ENCODE data around the gene ATP5F1D.

Gene ATP5F1D

GRCh38 chr19:1222394-1222793 lies 19.2 kb upstream of the ATP5F1D start:
- Histone ChIP-seq H3K4me1 (ENCODE audit: insufficient read depth, insufficient read length) (peaks cover 27% of the 10 kb centered on the region), H3K36me3 (ENCODE audit: insufficient read depth, insufficient read length, low read length) (peaks cover 88% of the 10 kb centered on the region)
- no peak for DNase-seq (ENCODE audit: low read depth, low spot score)

GRCh38 chr19:1223018-1223855 lies 18.3 kb upstream of the ATP5F1D start:
- H3K27me3 ChIP-seq (ENCODE audit: insufficient read depth, insufficient read length) = no peaks in the 10 kb centered on the region
- DNase-seq (ENCODE audit: low read depth, low spot score) = no peak
- no peak overlapping the region for H3K9ac ChIP-seq (ENCODE audit: insufficient read length, low read depth)
- TF ChIP-seq YY1 (IDR thresholded peaks at IDR 0.05; ENCODE audit: insufficient read depth, insufficient read length) (no peak), SUZ12 (IDR thresholded peaks at IDR 0.05; ENCODE audit: extremely low read depth, insufficient read depth, insufficient read length) (no peak), ZNF274 (IDR thresholded peaks at IDR 0.05; ENCODE audit: low read depth, low read length) (no peak)
- H3K4me1 ChIP-seq (ENCODE audit: insufficient read depth, insufficient read length) = peaks cover 22% of the 10 kb centered on the region
- peaks cover 92% of the 10 kb centered on the region for H3K36me3 ChIP-seq (ENCODE audit: insufficient read depth, insufficient read length, low read length)
- H3K4me3 ChIP-seq (ENCODE audit: insufficient read length, low read depth) = no peak overlapping the region
- no peaks in the 10 kb centered on the region for H3K9me3 ChIP-seq (ENCODE audit: insufficient read depth, low read length)

More at GRCh38 chr19:1222394-1222793, 19.2 kb upstream of the ATP5F1D start:
- H3K27me3 ChIP-seq (ENCODE audit: insufficient read depth, insufficient read length) = no peaks in the 10 kb centered on the region
- TF ChIP-seq ZNF274 (IDR thresholded peaks at IDR 0.05; ENCODE audit: low read depth, low read length) (no peak), YY1 (IDR thresholded peaks at IDR 0.05; ENCODE audit: insufficient read depth, insufficient read length) (no peak), SUZ12 (IDR thresholded peaks at IDR 0.05; ENCODE audit: extremely low read depth, insufficient read depth, insufficient read length) (no peak)
- H3K4me3 ChIP-seq (ENCODE audit: insufficient read length, low read depth) = no peak overlapping the region
- no peak overlapping the region for H3K9ac ChIP-seq (ENCODE audit: insufficient read length, low read depth)
- H3K9me3 ChIP-seq (ENCODE audit: insufficient read depth, low read length) = no peaks in the 10 kb centered on the region

- H3K36me3 ChIP-seq (ENCODE audit: insufficient read depth, insufficient read length, low read length) = peaks cover 90% of the 10 kb centered on the region
- no peak overlapping the region for H3K4me3 ChIP-seq (ENCODE audit: insufficient read length, low read depth)
- TF ChIP-seq SUZ12 (IDR thresholded peaks at IDR 0.05; ENCODE audit: extremely low read depth, insufficient read depth, insufficient read length) (no peak), ZNF274 (IDR thresholded peaks at IDR 0.05; ENCODE audit: low read depth, low read length) (no peak), YY1 (IDR thresholded peaks at IDR 0.05; ENCODE audit: insufficient read depth, insufficient read length) (no peak)
- H3K4me1 ChIP-seq (ENCODE audit: insufficient read depth, insufficient read length) = peaks cover 20% of the 10 kb centered on the region
- H3K9ac ChIP-seq (ENCODE audit: insufficient read length, low read depth) = peak overlapping the region; percentile 16
- no peaks in the 10 kb centered on the region for H3K9me3 ChIP-seq (ENCODE audit: insufficient read depth, low read length)
- no peak for DNase-seq (ENCODE audit: low read depth, low spot score)
- no peaks in the 10 kb centered on the region for H3K27me3 ChIP-seq (ENCODE audit: insufficient read depth, insufficient read length)
These were observed 17.3 kb upstream of the ATP5F1D start for GRCh38 chr19:1224047-1224825.

GRCh38 chr19:1224847-1225246 lies 16.7 kb upstream of the ATP5F1D start:
- no peak overlapping the region for H3K9ac ChIP-seq (ENCODE audit: insufficient read length, low read depth)
- no peak overlapping the region for H3K4me3 ChIP-seq (ENCODE audit: insufficient read length, low read depth)
- peaks cover 20% of the 10 kb centered on the region for H3K4me1 ChIP-seq (ENCODE audit: insufficient read depth, insufficient read length)
- DNase-seq (ENCODE audit: low read depth, low spot score) = no peak
- H3K27me3 ChIP-seq (ENCODE audit: insufficient read depth, insufficient read length) = no peaks in the 10 kb centered on the region
- no peak for TF ChIP-seq SUZ12 (IDR thresholded peaks at IDR 0.05; ENCODE audit: extremely low read depth, insufficient read depth, insufficient read length)
- no peak for TF ChIP-seq YY1 (IDR thresholded peaks at IDR 0.05; ENCODE audit: insufficient read depth, insufficient read length)
- no peak for TF ChIP-seq ZNF274 (IDR thresholded peaks at IDR 0.05; ENCODE audit: low read depth, low read length)
- H3K36me3 ChIP-seq (ENCODE audit: insufficient read depth, insufficient read length, low read length) = peaks cover 89% of the 10 kb centered on the region
- no peaks in the 10 kb centered on the region for H3K9me3 ChIP-seq (ENCODE audit: insufficient read depth, low read length)

GRCh38 chr19:1225440-1226226 lies 15.9 kb upstream of the ATP5F1D start:
- Histone ChIP-seq H3K36me3 (ENCODE audit: insufficient read depth, insufficient read length, low read length) (peaks cover 87% of the 10 kb centered on the region), H3K27me3 (ENCODE audit: insufficient read depth, insufficient read length) (no peaks in the 10 kb centered on the region), H3K4me1 (ENCODE audit: insufficient read depth, insufficient read length) (peaks cover 23% of the 10 kb centered on the region), H3K9ac (ENCODE audit: insufficient read length, low read depth) (no peak overlapping the region), H3K9me3 (ENCODE audit: insufficient read depth, low read length) (no peaks in the 10 kb centered on the region), H3K4me3 (ENCODE audit: insufficient read length, low read depth) (no peak overlapping the region)
- TF ChIP-seq ZNF274 (IDR thresholded peaks at IDR 0.05; ENCODE audit: low read depth, low read length) = no peak
- no peak for DNase-seq (ENCODE audit: low read depth, low spot score)

DNA sequence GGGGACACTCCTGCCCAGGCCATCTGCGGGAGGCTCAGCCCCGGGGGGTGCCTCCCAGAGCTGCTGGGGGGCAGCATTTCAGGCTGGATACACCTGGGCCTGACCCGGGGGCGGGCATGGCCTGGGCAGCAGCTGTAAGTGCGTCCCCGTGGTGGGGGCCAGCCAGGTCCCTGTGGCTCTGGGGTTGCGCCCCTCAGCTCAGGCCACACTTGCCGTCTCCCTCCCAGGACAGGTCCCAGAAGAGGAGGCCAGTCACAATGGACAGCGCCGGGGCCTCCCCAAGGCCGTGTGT lies 15.4 kb upstream of the ATP5F1D start:
- Histone ChIP-seq H3K4me1 (ENCODE audit: insufficient read depth, insufficient read length) (peaks cover 24% of the 10 kb centered on the region), H3K27me3 (ENCODE audit: insufficient read depth, insufficient read length) (no peaks in the 10 kb centered on the region), H3K9me3 (ENCODE audit: insufficient read depth, low read length) (no peaks in the 10 kb centered on the region), H3K4me3 (ENCODE audit: insufficient read length, low read depth) (no peak overlapping the region), H3K9ac (ENCODE audit: insufficient read length, low read depth) (no peak overlapping the region), H3K36me3 (ENCODE audit: insufficient read depth, insufficient read length, low read length) (peaks cover 82% of the 10 kb centered on the region)
- DNase-seq (ENCODE audit: low read depth, low spot score) = no peak
- no peak for TF ChIP-seq ZNF274 (IDR thresholded peaks at IDR 0.05; ENCODE audit: low read depth, low read length)
- no peak for TF ChIP-seq YY1 (IDR thresholded peaks at IDR 0.05; ENCODE audit: insufficient read depth, insufficient read length)
- TF ChIP-seq SUZ12 (IDR thresholded peaks at IDR 0.05; ENCODE audit: extremely low read depth, insufficient read depth, insufficient read length) = no peak
